GM12874 (cell line): ENCODE measurements around the gene PTGER2.

Source experiments
- TF ChIP-seq, protein P1 (sequence below): IDR thresholded peaks from 2 replicates; pipeline ENCODE4 v1.5.1; 2011; ENCODE audit warnings: low read depth, mild to moderate bottlenecking, control low read depth, low read length, moderate library complexity; ENCODE audit not compliant: insufficient read depth

Gene PTGER2, protein sequence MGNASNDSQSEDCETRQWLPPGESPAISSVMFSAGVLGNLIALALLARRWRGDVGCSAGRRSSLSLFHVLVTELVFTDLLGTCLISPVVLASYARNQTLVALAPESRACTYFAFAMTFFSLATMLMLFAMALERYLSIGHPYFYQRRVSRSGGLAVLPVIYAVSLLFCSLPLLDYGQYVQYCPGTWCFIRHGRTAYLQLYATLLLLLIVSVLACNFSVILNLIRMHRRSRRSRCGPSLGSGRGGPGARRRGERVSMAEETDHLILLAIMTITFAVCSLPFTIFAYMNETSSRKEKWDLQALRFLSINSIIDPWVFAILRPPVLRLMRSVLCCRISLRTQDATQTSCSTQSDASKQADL

GRCh38 chr14:52313903-52314594 is at the start of gene PTGER2:
TSS of gene PTGER2 (plus strand) at chr14:52314312. CDS start at chr14:52314549, 237 bp downstream.
- TF ChIP-seq, protein P1, sequence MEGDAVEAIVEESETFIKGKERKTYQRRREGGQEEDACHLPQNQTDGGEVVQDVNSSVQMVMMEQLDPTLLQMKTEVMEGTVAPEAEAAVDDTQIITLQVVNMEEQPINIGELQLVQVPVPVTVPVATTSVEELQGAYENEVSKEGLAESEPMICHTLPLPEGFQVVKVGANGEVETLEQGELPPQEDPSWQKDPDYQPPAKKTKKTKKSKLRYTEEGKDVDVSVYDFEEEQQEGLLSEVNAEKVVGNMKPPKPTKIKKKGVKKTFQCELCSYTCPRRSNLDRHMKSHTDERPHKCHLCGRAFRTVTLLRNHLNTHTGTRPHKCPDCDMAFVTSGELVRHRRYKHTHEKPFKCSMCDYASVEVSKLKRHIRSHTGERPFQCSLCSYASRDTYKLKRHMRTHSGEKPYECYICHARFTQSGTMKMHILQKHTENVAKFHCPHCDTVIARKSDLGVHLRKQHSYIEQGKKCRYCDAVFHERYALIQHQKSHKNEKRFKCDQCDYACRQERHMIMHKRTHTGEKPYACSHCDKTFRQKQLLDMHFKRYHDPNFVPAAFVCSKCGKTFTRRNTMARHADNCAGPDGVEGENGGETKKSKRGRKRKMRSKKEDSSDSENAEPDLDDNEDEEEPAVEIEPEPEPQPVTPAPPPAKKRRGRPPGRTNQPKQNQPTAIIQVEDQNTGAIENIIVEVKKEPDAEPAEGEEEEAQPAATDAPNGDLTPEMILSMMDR: no peak

DNA sequence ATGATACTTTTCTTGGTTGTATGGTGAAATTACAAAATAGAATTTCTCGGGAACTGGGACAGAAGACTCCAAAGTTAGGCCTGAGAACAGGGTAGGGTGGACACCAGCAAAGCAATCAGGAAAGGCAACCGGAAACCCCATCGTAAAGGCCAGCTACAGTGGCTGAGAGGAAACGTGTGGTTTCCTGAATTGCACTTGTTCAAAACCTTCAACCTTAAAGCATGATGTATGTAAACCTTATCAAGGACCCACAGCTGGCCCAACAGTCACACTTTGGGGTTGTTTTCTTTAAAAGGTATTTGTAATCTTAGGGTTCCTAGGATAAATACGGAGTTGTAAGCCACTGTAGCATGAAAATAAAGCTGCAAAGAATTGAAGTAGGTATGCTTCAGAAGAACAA is 48.9 kb upstream of the PTGER2 start:
- TF ChIP-seq, protein P1: no peak

DNA sequence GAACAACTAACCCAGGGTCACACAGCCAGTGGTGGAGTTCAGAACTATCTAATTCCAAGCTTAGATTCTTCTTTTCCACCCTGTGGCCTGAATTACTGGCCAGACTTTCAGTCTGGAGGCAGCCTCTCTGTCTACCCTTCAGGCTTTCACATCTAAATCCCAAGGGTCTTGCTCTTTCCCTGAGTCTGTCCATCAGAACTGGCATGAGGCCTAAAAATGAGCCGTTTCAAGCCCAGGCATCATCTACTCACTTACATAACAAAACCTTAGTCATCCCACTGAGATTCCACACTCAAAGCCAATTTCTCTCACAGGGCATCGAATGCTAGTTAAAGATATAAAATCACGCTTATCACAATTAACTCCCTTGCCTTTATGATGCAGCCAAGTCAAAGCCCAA is 47.9 kb upstream of the PTGER2 start:
- TF ChIP-seq, protein P1: no peak

GRCh38 chr14:52266782-52267181 is 47.3 kb upstream of the PTGER2 start:
- TF ChIP-seq, protein P1: no peak

- TF ChIP-seq, protein P1: no peak
Measured at GRCh38 chr14:52267501-52268278, 46.4 kb upstream of the PTGER2 start, which contains the start of gene PTGDR. TSS of gene PTGDR (plus strand) at chr14:52267698. CDS start at chr14:52267815, 117 bp downstream.

DNA sequence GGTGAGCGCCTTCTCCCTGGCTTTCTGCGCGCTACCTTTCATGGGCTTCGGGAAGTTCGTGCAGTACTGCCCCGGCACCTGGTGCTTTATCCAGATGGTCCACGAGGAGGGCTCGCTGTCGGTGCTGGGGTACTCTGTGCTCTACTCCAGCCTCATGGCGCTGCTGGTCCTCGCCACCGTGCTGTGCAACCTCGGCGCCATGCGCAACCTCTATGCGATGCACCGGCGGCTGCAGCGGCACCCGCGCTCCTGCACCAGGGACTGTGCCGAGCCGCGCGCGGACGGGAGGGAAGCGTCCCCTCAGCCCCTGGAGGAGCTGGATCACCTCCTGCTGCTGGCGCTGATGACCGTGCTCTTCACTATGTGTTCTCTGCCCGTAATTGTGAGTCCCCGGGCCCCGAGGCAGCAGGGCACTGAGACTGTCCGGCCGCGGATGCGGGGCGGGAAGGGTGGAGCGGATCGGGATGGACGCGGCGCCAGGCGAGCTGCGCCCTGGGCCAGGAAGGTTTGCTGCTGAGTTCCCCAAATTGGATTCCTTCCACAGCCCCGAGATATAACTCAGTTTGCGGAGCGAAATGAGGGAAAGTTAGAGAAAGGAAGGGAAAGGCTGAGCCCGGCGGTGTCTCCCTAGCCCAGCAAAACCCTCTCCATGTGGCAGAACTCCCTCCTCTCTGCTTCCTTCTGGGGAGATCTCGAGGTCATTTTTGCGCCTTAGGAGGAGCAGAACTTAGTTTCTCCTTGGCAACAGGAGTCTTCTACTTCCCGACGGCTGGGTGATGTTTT is 45.6 kb upstream of the PTGER2 start:
- TF ChIP-seq, protein P1: no peak
